Effector CD4-positive, alpha-beta T cell (primary cell): ENCODE measurements around the gene GFI1B.
"Not testable (repeated sequence)": the region's sequence is repeated elsewhere in the genome, so short reads cannot be mapped to it uniquely, and the experiment has no call there.

Experiments used
- DNase-seq: peaks from one replicate; pipeline ENCODE4 v3.0.0-alpha.2; 2020

GFI1B gene

GRCh38 chr9:132991351-132992300, 13.1 kb downstream of the GFI1B start:
- no peak for DNase-seq

GRCh38 chr9:132993511-132993939, 15.0 kb downstream of the GFI1B start:
- no peak for DNase-seq

- DNase-seq, result no peak
These were observed 16.1 kb downstream of the GFI1B start for GRCh38 chr9:132994410-132995120.

- DNase-seq, result no peak
These were observed 16.6 kb downstream of the GFI1B start for GRCh38 chr9:132995121-132995420.

- DNase-seq, result no peak
These were observed 17.4 kb downstream of the GFI1B start for GRCh38 chr9:132995879-132996278.

- DNase-seq, result no peak
These were observed 18.0 kb downstream of the GFI1B start for GRCh38 chr9:132996526-132996925.

- no peak for DNase-seq
These were observed 19.1 kb downstream of the GFI1B start for GRCh38 chr9:132997591-132997990.

GRCh38 chr9:132998221-132998620, 19.7 kb downstream of the GFI1B start:
- not testable (repeated sequence) for DNase-seq

GRCh38 chr9:132998831-132999635, 20.5 kb downstream of the GFI1B start:
- no peak for DNase-seq

GRCh38 chr9:133002147-133003070, 23.9 kb downstream of the GFI1B start:
- no peak for DNase-seq

GRCh38 chr9:133003071-133003461, 24.6 kb downstream of the GFI1B start:
- no peak for DNase-seq

GRCh38 chr9:133003671-133004090, 25.2 kb downstream of the GFI1B start:
- no peak for DNase-seq

GRCh38 chr9:133004091-133004998, 25.9 kb downstream of the GFI1B start:
- no peak for DNase-seq

GRCh38 chr9:133004999-133005760, 26.7 kb downstream of the GFI1B start:
- no peak for DNase-seq

- no peak for DNase-seq
These were observed 27.5 kb downstream of the GFI1B start for GRCh38 chr9:133005957-133006356.

GRCh38 chr9:133006731-133007352, 28.3 kb downstream of the GFI1B start:
- no peak for DNase-seq

- no peak for DNase-seq
These were observed 29.9 kb downstream of the GFI1B start for GRCh38 chr9:133008406-133008805.

GRCh38 chr9:133008824-133009223, 30.3 kb downstream of the GFI1B start:
- DNase-seq, result no peak

GRCh38 chr9:133009906-133010582, 31.6 kb downstream of the GFI1B start:
- no peak for DNase-seq
